ENCODE measurements around the gene NTM.

DNA sequence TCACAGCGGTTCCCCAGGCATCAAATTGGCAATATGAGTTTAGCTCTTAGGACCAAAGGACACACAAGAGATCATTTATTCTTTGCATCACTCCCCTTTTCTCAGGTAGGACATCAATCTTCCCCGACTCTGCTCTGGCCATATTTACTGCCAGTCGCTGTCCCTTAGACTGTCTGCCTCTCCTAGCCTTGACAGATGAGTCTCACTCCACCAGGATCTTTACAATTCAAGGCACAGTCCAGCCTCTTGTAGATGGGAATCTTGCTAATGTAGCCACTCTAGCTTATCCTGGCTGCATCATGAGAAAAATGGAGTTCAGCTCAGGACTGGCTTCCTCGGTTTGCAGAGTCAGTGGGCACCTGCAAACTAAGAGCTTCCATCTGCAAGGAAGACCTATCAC is 915.2 kb downstream of the NTM start:
- TF ChIP-seq, protein P1, sequence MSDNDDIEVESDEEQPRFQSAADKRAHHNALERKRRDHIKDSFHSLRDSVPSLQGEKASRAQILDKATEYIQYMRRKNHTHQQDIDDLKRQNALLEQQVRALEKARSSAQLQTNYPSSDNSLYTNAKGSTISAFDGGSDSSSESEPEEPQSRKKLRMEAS (IDR thresholded peaks at IDR 0.05), result no peak
- TF ChIP-seq CREB1 (IDR thresholded peaks at IDR 0.05) (no peak), POLR2AphosphoS5 (IDR thresholded peaks at IDR 0.05; ENCODE audit: low read depth, low read length) (no peak), SUZ12 (IDR thresholded peaks at IDR 0.05; ENCODE audit: low read length) (no peak), HDAC6 (IDR thresholded peaks at IDR 0.05; ENCODE audit: low read depth, low read length) (no peak), MAFK (IDR thresholded peaks at IDR 0.05; ENCODE audit: low read depth, low read length) (no peak), KDM1A (IDR thresholded peaks at IDR 0.05; ENCODE audit: borderline replicate concordance, low read length) (no peak), SRF (IDR thresholded peaks at IDR 0.05; ENCODE audit: low read depth, low read length) (no peak), POLR2A (IDR thresholded peaks at IDR 0.05; ENCODE audit: control extremely low read depth in 1 of 2, low read depth in 2 of 2, low read length in 2 of 2) (no peak), EP300 (IDR thresholded peaks at IDR 0.05; ENCODE audit: borderline replicate concordance in 1 of 2, low read depth in 2 of 2, low read length in 2 of 2) (no peak)
- TF ChIP-seq, protein P2, sequence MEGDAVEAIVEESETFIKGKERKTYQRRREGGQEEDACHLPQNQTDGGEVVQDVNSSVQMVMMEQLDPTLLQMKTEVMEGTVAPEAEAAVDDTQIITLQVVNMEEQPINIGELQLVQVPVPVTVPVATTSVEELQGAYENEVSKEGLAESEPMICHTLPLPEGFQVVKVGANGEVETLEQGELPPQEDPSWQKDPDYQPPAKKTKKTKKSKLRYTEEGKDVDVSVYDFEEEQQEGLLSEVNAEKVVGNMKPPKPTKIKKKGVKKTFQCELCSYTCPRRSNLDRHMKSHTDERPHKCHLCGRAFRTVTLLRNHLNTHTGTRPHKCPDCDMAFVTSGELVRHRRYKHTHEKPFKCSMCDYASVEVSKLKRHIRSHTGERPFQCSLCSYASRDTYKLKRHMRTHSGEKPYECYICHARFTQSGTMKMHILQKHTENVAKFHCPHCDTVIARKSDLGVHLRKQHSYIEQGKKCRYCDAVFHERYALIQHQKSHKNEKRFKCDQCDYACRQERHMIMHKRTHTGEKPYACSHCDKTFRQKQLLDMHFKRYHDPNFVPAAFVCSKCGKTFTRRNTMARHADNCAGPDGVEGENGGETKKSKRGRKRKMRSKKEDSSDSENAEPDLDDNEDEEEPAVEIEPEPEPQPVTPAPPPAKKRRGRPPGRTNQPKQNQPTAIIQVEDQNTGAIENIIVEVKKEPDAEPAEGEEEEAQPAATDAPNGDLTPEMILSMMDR (IDR thresholded peaks at IDR 0.05; ENCODE audit: control extremely low read depth in 1 of 3, insufficient read depth in 1 of 3, low read depth in 1 of 3, low read length in 3 of 3), result no peak
- TF ChIP-seq, protein P3, sequence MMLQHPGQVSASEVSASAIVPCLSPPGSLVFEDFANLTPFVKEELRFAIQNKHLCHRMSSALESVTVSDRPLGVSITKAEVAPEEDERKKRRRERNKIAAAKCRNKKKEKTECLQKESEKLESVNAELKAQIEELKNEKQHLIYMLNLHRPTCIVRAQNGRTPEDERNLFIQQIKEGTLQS (IDR thresholded peaks at IDR 0.05; ENCODE audit: insufficient read depth, low read depth, low read length), result no peak
